Stimulated activated CD4-positive, alpha-beta T cell treated with anti-CD3 and anti-CD28 coated beads, Interleukin-12 subunit alpha, Interleukin-12 subunit beta, amount 100 ng/mL, for 24 hours (primary cell): ENCODE data around the gene RASSF7.

Source experiments
- DNase-seq, 2 experiments: peaks; one replicate each; pipeline ENCODE4 v3.0.0-alpha.2; 2020; ENCODE audit warnings: low read depth in 2 of 2

The RASSF7 gene

DNA sequence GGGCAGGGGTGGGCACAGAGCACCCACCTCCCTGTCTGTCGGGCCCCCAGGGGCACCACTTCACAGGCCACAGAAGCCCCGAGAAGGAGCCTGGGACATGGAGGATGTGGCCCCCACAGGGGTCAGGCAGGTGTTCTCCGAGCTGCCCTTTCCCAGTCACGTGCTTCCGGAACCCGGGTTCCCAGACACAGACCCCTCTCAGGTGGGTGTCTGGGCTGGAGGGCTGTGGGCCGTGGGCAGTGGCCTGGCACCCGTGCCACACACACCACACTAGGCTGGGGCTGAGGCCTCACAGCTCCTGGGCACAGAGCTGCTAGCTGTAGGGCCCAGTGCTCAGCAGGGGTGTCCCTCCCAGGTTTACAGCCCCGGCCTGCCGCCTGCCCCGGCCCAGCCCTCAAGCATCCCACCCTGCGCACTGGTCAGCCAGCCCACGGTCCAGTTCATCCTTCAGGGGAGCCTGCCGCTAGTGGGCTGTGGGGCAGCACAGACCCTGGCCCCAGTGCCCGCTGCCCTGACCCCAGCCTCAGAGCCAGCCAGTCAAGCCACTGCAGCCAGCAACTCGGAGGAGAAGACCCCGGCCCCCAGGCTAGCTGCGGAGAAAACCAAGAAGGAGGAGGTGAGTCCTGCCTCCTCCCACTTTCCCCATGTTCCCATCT is 49.5 kb downstream of the RASSF7 start:
- DNase-seq: no peak

DNA sequence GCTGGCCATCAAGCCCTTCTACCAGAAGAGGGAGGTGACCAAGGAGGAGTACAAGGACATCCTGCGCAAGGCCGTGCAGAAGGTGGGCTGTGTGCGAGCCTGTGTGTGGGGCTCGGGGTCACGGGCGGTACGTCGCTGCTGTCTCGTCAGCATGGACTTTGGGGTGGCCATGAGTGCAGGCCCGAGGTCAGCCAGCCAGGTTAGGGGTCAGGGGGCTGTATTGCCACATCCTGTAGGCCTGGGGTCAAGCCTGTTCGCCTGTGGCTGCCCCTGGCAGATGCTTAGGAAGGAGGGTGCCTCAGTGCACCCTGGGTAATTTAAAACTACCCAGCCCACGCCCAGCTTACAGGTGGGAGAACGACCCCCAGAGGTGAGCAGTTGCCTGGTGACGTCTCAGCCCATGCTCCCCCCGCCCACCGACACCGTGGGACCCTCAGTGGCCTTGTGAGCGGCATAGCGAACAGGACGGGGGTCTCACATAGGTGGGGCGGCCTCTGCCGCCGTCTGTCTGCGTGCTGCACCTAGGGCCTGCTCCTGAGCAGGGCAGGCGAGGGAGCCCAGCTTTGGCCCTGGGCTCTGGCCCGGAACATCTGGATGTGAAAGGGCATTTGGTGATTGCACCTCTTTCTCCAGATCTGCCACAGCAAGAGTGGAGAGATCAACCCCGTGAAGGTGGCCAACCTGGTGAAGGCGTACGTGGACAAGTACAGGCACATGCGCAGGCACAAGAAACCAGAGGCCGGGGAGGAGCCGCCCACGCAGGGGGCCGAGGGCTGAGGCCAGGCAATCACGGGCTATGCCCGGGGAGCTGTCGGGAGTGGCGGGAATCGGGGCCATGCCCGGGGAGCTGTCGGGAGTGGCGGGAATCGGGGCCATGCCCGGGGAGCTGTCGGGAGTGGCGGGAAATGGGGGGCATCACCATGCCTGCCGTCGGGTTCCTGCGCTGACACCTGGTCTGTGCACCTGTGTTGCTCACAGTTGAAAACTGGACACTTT is 50.5 kb downstream of the RASSF7 start:
- DNase-seq: no peak

DNA sequence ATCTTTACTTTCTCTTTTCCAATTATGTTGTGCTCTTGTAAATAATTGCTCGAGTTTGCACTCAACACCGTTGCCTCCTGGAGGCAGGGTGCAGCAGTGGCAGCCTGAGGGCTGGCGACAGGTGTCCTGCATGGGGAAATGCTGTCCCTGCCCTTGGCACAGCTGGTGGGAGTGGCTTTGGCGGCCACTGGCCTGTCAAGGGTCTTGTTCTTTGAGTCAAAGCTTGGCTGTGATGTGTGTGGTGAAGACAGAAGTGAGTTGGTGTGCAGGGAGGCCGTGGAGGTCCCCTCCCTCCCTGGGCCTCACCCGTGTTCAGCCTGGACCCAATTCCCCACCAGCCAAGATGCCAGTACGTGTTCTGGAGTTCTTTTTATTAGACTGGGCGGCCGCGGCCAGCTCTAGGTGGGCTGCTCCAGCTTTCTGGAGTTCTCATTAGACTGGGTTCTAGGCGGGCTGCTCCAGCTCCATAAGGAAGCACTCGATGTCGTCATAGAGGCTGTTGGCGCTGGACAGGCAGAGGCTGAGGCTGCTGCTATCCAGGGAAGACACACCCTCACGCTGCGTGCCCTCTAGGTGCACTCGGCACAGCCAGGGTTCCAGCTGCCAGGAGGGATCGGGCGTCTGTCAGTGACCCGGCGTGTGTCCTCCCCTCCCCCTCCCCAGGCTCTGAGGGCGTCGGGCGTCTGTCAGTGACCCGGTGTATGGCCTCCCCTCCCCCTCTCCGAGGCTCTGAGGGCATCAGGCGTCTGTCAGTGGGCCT is 51.6 kb downstream of the RASSF7 start:
- no peak for DNase-seq

DNA sequence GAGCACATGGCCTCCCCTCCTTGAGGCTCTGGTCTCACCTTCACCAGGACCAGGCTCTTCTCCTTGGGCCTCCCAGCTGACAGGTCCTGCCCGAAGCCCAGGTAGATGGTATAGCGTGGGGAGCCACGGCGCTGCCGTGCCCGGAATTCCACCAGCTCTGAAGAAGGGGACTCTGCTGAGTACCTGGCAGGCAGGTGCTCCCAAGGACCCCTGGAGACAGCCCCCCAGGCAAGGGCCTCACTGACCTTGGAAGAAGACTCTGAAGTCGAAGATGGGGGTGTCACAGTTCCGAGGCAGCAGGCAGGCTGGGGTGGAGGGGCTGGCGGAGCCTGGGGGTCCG is 52.2 kb downstream of the RASSF7 start:
- DNase-seq: no peak

DNA sequence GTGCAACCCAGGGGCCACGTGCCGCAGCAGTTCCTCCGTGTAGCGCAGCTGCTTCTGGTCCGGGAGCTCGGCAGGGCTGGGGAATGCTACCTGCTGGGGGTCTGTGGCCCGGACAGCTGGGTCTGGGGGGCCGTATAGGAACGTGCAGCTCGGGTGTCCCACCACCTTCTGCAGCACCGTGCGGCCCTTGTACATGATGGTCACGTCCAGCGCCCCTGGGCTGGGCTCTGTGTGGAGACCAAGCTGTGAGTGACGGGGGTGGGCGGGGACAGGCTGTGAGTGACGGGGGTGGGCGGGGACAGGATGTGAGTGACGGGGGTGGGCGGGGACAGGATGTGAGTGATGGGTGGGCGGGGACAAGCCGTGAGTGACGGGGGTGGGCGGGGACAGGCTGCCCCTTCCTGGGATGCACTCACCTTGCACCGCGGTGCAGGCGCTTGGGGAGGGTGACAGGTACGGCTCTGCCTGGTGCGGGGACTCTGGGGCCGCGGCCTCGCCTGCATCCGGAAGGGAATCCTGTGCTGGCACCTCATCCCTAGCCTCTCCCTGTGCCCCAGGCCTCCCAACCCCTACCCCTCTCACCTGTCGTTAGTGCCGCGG is 52.7 kb downstream of the RASSF7 start:
- peak; percentile 59 to 79 for DNase-seq
